Activated CD4-positive, alpha-beta memory T cell treated with anti-CD3 and anti-CD28 coated beads, Interleukin-2, amount 10 ng/mL, durations not matched to agents 7 days and 5 days (primary cell): ENCODE measurements around the gene MRPL22. TPM values are rescaled to one million over a fixed set of nuclear protein-coding genes. Genes with fewer than 3 reads are reported as not detected.
"Not testable (repeated sequence)": the region's sequence is repeated elsewhere in the genome, so short reads cannot be mapped to it uniquely, and the experiment has no call there.

ENCODE experiments used
- CTCF ChIA-PET: fragments of 350-600 bp; sonication (Branson Sonifier 250); formaldehyde crosslinking; loops from one replicate; lab custom pipeline; 2021; ENCODE audit warnings: antibody characterized with exemption, inconsistent platforms; lab: Charles Lee
- POLR2A ChIA-PET: fragments of 350-600 bp; sonication (Branson Sonifier 250); formaldehyde crosslinking; loops from one replicate; lab custom pipeline; 2021; ENCODE audit warnings: antibody characterized with exemption; lab: Charles Lee
- DNase-seq: peaks from one replicate; pipeline ENCODE4 v3.0.0-alpha.2; 2020
- H3K27ac Mint-ChIP-seq: one replicate; pipeline ENCODE4 v1.8.0; 2021; ENCODE audit warnings: mild to moderate bottlenecking, mixed read lengths
- H3K27me3 Mint-ChIP-seq: one replicate; pipeline ENCODE4 v1.8.0; 2021; ENCODE audit warnings: mixed read lengths
- H3K36me3 Mint-ChIP-seq: one replicate; pipeline ENCODE4 v1.8.0; 2021; ENCODE audit warnings: low read depth, mixed read lengths
- H3K4me1 Mint-ChIP-seq: one replicate; pipeline ENCODE4 v1.8.0; 2021; ENCODE audit warnings: mixed read lengths
- H3K4me3 Mint-ChIP-seq: one replicate; pipeline ENCODE4 v1.8.0; 2021; ENCODE audit warnings: mild to moderate bottlenecking, mixed read lengths
- H3K9me3 Mint-ChIP-seq: one replicate; pipeline ENCODE4 v1.8.0; 2021; ENCODE audit warnings: mixed read lengths
- total RNA-seq, 2 experiments: library from RNA; stranded (reverse); gene quantifications; one replicate each; pipeline ENCODE4 v1.2.3, GENCODE V29; 2021

The MRPL22 gene
- total RNA-seq: 10 to 100 TPM; 60.0 to 62.2 TPM

DNA sequence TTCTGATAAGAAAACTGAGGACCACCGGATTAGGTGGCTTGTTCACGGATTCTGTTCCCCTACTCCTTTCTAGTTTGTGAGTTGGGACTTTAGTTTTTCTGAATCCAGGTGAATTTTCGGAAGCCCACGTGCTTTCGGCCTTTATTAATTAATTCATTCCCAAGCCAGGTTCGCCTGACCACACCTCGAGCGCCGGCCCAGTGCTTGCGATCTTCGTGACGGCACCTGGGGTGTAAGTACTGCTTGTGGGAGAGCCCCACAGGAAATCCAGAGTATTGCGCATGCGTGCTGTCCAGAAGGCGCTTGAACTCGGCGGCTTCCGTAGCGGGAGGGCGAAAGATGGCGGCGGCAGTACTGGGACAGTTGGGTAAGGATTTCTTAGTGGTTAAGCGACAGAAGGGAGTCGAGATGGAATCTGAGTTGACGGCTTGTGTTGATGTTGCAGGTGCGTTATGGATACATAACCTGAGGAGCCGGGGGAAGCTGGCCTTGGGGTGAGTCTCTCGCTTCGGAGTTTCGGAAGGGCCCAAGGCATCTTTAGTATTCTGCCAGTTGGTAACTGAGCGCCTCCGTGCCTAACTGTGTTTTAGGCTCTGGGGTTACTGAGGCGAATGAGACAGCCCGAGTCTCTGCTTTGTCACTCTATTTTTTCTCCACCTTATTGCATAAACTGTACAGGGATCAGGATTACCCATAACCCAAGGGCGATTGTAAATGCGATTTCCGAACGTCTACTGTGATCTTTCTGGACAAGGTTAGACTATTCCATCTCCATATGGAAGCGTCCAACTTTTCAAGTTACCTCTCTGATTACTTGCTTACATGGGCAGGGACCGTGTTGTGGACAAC, at the start of gene MRPL22:
Gene MRPL22 (plus strand): TSS at position 302 of the 849 bp plus-strand sequence. CDS start 38 bp downstream, at position 340.
- ChIA-PET CTCF (interaction anchor here (1.0 to 3.3 kb wide), 2 partner anchors 27 to 290 kb away, joined by 3 to 13 read pairs; no protein-coding TSS in a partner anchor), POLR2A (no interaction called here)
- Mint-ChIP-seq H3K4me1 (peaks cover 52% of the 10 kb centered on the region), H3K27ac (peak within 1 kb of the TSS; percentile 90), H3K9me3 (no peaks in the 10 kb centered on the region), H3K36me3 (peaks cover 3% of the 10 kb centered on the region), H3K4me3 (peak within 1 kb of the TSS; percentile 93), H3K27me3 (no peaks in the 10 kb centered on the region)
- DNase-seq: peak; percentile 95

DNA sequence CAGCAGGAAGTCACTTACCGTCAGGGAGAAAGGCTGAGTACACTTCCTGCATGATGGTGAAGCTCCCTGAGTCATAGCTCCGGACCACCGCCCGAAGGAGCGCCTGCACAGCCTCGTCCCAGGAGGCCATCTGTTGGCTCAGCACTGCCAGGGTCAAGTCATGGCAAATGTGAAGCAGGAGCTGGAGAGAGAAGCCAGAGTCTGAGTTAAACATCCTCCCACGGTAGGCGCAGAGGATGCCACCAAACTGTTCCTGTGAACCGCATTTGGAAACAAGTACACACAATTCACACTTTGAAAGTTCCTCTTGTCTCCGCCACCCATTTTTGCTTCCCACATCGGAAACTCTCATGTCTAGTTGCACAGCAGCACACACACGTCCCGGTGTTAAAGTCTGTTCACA, 48.5 kb upstream of the MRPL22 start:
- Mint-ChIP-seq H3K4me1 (peaks cover 6% of the 10 kb centered on the region), H3K27me3 (no peaks in the 10 kb centered on the region), H3K36me3 (peaks cover 72% of the 10 kb centered on the region), H3K27ac (no peak overlapping the region), H3K4me3 (no peak overlapping the region), H3K9me3 (no peaks in the 10 kb centered on the region)
- no peak for DNase-seq
- POLR2A ChIA-PET: no interaction called here
- CTCF ChIA-PET: no interaction called here

DNA sequence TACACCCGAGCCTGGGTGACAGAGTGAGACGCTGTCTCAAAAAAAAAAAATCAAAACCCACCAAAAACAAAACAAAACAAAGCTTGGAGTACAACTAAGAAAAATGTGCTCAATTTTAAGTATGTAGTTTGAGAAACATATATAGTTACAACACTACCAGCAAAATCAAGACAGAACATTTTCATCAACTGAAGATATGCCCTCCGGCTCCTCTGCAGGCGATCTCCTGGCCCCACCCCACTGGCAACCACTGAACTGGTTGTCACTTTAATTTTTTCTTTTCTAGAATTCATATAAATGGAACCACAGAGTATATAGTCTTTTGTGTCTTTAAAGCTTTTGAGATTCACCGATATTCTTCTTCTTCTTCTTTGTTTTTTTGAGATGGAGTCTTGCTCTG, 47.5 kb upstream of the MRPL22 start:
- no peak overlapping the region for H3K4me3 Mint-ChIP-seq
- POLR2A ChIA-PET: no interaction called here
- no peaks in the 10 kb centered on the region for H3K27me3 Mint-ChIP-seq
- CTCF ChIA-PET: no interaction called here
- H3K4me1 Mint-ChIP-seq: peaks cover 10% of the 10 kb centered on the region
- H3K27ac Mint-ChIP-seq: no peak overlapping the region
- DNase-seq: no peak
- no peaks in the 10 kb centered on the region for H3K9me3 Mint-ChIP-seq
- H3K36me3 Mint-ChIP-seq: peaks cover 68% of the 10 kb centered on the region

DNA sequence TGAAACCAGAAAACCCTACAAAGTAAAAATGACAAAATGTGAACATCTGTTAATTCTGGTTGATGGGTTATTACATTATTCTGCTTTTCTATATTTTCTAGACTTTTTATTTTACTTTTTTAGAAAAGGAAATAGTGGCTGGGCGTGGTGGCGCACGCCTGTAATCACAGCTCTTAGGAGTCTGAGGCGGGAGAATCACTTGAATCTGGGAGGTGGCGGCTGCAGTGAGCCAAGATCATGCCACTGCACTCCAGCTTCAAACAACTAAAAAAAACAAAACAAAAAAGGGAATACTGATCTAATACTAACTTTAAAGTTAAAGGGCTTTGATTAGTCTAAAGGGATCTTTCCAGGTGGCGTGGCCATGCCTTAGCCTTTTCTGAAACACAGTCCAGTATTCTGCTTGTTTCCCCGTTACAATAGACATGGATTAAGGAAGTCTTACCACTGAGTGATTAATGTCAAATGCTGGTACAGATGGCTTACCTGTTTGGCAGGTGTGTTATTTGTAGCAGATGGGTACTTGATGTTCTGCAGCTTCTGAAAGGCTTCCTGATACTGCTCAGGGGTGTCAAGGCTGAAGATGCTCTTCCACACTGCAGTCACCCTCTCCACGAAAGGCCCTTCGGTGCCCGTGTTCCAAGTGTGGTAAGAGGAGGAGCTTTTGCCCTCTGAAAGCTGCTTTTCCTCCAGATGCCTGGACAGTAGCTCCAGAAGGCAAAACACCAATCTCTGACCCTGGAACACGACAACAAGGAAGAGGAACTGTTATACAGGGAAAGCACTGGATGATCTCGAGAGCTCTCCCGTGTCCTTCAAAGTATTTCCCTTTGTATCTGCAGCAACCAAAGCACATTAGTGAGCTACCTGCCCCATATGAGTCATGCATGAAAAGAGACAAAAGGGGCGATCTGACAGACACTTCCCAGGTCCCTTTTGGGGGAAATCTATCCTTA, 45.0 kb upstream of the MRPL22 start:
- CTCF ChIA-PET: interaction anchor here (0.6 to 1.3 kb wide), 2 partner anchors 27 to 246 kb away, joined by 3 read pairs; no protein-coding TSS in a partner anchor
- no peaks in the 10 kb centered on the region for H3K27me3 Mint-ChIP-seq
- no peak overlapping the region for H3K27ac Mint-ChIP-seq

DNA sequence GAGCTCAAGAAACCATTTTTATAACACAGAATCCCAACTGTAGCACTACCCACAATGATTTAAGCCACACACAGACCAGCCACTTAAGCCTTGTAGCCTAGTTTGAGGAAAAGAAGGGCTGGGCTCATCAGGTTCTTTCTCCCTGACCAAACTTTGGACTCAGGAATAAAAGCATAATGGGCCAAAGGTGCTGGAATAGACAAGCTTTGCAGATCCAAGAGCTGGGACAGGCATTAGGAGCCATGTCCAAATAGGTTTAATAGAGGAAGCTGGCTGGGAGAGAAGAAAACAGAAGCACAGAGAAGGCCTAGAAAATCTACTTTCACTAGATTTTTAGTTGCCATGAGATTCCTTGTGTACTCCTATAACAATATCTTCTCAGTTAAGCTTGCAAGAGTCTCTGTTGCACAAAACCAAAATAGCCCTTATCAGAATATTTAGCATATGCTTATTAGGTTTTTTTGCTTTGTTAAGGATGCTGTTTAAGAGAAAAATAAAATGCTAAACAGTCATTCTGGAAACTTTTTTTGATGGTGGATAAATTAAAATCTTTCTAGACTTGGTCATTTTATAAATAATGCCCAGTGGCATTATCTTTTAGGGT, 44.2 kb upstream of the MRPL22 start:
- Mint-ChIP-seq H3K4me1 (peaks cover 10% of the 10 kb centered on the region), H3K4me3 (no peak overlapping the region), H3K27ac (no peak overlapping the region), H3K9me3 (no peaks in the 10 kb centered on the region), H3K36me3 (peaks cover 64% of the 10 kb centered on the region), H3K27me3 (no peaks in the 10 kb centered on the region)
- POLR2A ChIA-PET: interaction anchor here (0.8 kb wide), 1 partner anchor 16 kb away, joined by 3 read pairs; no protein-coding TSS in a partner anchor
- CTCF ChIA-PET: interaction anchor here (0.6 to 1.3 kb wide), 2 partner anchors 28 to 246 kb away, joined by 3 read pairs; no protein-coding TSS in a partner anchor
- DNase-seq: no peak

More for the DNA sequence above, 45.0 kb upstream of the MRPL22 start:
- no peaks in the 10 kb centered on the region for H3K9me3 Mint-ChIP-seq
- H3K4me3 Mint-ChIP-seq: no peak overlapping the region
- H3K4me1 Mint-ChIP-seq: peaks cover 10% of the 10 kb centered on the region
- H3K36me3 Mint-ChIP-seq: peaks cover 70% of the 10 kb centered on the region
- POLR2A ChIA-PET: interaction anchor here (0.8 kb wide), 1 partner anchor 15 kb away, joined by 3 read pairs; no protein-coding TSS in a partner anchor
- DNase-seq: no peak

DNA sequence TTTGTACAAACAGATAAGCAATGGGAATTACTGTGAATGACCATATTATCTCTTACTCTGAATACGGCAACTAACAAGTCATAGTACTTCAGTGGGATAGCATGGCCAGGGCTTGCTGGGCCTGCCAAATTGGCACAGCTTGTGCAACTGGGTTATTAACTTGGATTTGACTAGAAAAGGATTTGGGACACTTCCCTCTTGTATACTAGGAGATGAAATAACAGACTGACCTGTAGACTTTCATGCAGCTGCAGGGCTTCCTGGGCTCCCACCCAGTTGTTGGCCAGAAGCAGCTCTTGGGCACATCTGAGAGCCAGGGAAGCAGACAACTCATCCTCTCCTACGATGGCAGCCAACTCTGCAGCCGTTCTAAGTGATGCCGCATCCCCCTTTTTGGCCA, 42.7 kb upstream of the MRPL22 start:
- no peaks in the 10 kb centered on the region for H3K27me3 Mint-ChIP-seq
- peaks cover 4% of the 10 kb centered on the region for H3K4me1 Mint-ChIP-seq
- CTCF ChIA-PET: interaction anchor here (0.6 kb wide), 1 partner anchor 429 kb away, joined by 4 read pairs; no protein-coding TSS in a partner anchor
- no peaks in the 10 kb centered on the region for H3K9me3 Mint-ChIP-seq
- DNase-seq: no peak
- H3K27ac Mint-ChIP-seq: no peak overlapping the region
- H3K4me3 Mint-ChIP-seq: no peak overlapping the region
- H3K36me3 Mint-ChIP-seq: peaks cover 62% of the 10 kb centered on the region
- POLR2A ChIA-PET: no interaction called here

DNA sequence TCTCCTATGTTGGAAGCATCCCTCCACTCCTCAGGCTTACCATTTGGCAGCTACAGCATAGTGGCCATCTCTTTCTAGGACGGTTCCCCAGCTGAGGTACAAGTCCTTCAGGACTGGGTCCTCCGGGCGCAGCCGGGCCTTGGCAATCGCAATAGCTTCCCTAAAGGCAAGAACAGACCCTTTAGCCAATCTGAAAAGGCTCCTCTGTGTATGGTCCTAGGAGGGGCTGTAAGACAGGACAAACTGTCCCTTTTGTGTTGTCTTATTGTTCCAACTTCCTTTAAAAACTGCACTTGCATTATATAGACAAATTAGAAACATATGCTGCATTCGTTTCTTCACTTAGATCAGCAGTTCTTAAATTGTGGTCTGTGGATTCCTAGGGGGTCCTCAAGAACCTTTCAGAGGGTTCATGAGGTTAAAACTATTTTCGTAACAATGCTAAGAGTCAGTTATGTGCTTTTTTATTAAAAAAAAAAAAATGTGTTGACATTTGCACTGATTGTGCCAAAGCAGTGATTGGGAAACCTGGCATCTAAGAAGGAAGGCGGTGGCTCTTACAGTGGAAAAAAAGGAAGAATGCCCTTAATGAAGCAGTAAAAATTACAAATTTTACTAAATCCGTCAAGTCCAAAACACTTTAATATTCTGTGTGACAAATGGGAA, 41.6 kb upstream of the MRPL22 start:
- Mint-ChIP-seq H3K9me3 (no peaks in the 10 kb centered on the region), H3K4me1 (peaks cover 4% of the 10 kb centered on the region), H3K27me3 (no peaks in the 10 kb centered on the region), H3K36me3 (peaks cover 61% of the 10 kb centered on the region), H3K27ac (no peak overlapping the region), H3K4me3 (no peak overlapping the region)
- CTCF ChIA-PET: no interaction called here
- no peak for DNase-seq
- POLR2A ChIA-PET: no interaction called here

DNA sequence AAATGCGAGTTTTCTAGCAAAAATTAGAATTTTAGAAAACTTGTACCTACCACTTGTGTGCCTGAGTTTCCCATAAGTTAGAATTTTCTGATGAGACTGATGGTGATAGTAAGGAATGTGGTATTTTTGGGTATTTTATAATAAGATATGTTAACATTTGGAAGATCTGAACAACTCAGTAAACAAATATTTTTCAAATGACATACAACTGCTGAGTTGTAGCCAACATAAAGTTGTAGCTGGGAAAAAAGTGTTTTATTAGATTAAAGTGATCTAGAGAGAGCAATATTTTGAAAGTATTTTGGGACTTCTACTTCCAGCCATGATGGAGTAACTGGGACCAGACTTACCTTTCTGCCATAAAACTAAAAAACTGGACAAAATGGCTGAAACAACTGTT, 40.8 kb upstream of the MRPL22 start:
- Mint-ChIP-seq H3K4me1 (peaks cover 4% of the 10 kb centered on the region), H3K27me3 (no peaks in the 10 kb centered on the region), H3K4me3 (no peak overlapping the region), H3K36me3 (peaks cover 62% of the 10 kb centered on the region), H3K9me3 (no peaks in the 10 kb centered on the region), H3K27ac (no peak overlapping the region)
- ChIA-PET CTCF (no interaction called here), POLR2A (no interaction called here)
- DNase-seq: no peak

DNA sequence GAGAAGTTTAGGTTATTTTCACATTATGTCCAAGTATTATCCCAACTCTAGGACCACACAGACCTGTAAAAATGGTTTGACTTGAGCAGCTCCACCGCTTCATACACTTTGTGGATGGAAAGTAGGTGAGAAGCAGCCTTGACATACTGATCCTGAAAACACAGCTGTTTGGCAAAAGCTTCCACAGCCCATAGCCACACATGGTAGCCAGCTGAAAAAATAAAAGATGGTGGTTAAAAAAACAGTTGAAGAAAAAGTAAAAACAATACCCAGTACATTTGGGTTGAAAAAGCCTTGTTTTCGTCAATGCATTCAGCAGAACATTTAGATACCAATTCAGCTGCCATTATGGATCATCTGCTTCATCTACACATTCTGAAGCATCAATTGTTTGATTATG, 39.6 kb upstream of the MRPL22 start:
- no peaks in the 10 kb centered on the region for H3K27me3 Mint-ChIP-seq
- no peak overlapping the region for H3K4me3 Mint-ChIP-seq
- peaks cover 50% of the 10 kb centered on the region for H3K36me3 Mint-ChIP-seq
- H3K9me3 Mint-ChIP-seq: no peaks in the 10 kb centered on the region
- ChIA-PET POLR2A (no interaction called here), CTCF (no interaction called here)
- peaks cover 4% of the 10 kb centered on the region for H3K4me1 Mint-ChIP-seq
- no peak for DNase-seq
- H3K27ac Mint-ChIP-seq: no peak overlapping the region

DNA sequence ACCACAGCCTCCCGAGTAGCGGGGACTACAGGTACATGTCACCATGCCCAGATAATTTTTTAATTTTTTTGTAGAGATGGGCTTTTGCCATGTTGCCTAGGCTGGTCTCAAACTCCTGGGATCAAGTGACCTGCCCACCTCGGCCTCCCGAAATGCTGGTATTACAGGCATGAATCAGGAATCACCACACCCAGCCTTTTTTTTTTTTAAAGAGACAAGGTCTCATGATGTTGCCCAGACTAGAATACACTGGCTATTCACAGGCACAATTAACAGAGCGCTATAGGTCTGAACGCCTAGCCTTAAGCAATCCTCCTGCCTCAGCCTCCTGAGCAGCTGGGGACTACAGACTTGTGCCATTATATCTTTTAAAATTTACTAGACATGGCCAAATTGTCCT, 39.0 kb upstream of the MRPL22 start:
- H3K27ac Mint-ChIP-seq: no peak overlapping the region
- no peaks in the 10 kb centered on the region for H3K9me3 Mint-ChIP-seq
- H3K36me3 Mint-ChIP-seq: peaks cover 47% of the 10 kb centered on the region
- ChIA-PET CTCF (no interaction called here), POLR2A (no interaction called here)
- no peak overlapping the region for H3K4me3 Mint-ChIP-seq
- no peak for DNase-seq
- H3K4me1 Mint-ChIP-seq: peaks cover 4% of the 10 kb centered on the region
- H3K27me3 Mint-ChIP-seq: no peaks in the 10 kb centered on the region

DNA sequence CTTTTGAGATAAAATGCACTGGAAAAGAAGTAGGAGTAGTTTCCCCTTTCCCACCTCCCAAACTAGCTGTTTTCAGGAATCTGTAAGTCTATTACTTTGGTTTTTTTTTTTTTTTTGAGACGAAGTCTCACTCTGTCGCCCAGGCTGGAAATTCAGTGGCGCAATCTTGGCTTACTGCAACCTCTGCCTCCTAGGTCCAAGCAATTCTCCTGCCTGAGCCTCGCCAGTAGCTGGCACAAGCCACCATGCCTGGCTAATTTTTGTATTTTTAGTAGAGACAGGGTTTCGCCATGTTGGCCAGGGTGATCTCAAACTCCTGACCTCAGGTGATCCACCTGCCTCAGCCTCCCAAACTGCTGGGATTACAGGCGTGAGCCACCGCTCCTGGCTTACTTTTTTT, 35.3 kb upstream of the MRPL22 start:
- CTCF ChIA-PET, POLR2A ChIA-PET, H3K9me3 Mint-ChIP-seq, H3K4me1 Mint-ChIP-seq, H3K27ac Mint-ChIP-seq, H3K4me3 Mint-ChIP-seq, DNase-seq, H3K27me3 Mint-ChIP-seq: not testable (repeated sequence)
- H3K36me3 Mint-ChIP-seq: peaks cover 36% of the 10 kb centered on the region

DNA sequence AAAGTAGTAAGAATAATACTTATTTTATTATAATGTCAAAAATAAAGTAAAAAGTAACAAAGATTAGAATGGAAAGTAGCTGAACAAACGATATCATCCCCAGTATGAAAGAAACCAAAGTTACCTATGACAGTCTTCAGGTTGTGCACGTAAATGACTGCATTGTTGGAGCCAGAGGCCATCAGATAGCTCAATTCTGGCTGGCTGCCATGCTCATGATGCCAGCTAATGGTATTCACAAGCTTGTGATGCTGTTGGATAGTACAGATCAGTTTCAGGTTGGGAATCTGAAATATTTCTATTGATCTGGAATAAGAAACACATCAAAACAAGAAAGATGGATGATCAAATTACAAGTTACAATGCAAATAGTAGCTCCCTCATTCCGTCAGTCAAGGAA, 24.0 kb upstream of the MRPL22 start:
- no peak overlapping the region for H3K4me3 Mint-ChIP-seq
- H3K36me3 Mint-ChIP-seq: peaks cover 18% of the 10 kb centered on the region
- no peaks in the 10 kb centered on the region for H3K4me1 Mint-ChIP-seq
- no peak overlapping the region for H3K27ac Mint-ChIP-seq
- no peaks in the 10 kb centered on the region for H3K27me3 Mint-ChIP-seq
- DNase-seq: no peak
- ChIA-PET POLR2A (no interaction called here), CTCF (interaction anchor here (1.2 kb wide), 1 partner anchor 21 kb away, joined by 3 read pairs; the partner anchor contains the start of gene GEMIN5)
- no peaks in the 10 kb centered on the region for H3K9me3 Mint-ChIP-seq
